ENCODE measurements around the gene SHE.
"Not testable (repeated sequence)": the region's sequence is repeated elsewhere in the genome, so short reads cannot be mapped to it uniquely, and the experiment has no call there.

Gene SHE

DNA sequence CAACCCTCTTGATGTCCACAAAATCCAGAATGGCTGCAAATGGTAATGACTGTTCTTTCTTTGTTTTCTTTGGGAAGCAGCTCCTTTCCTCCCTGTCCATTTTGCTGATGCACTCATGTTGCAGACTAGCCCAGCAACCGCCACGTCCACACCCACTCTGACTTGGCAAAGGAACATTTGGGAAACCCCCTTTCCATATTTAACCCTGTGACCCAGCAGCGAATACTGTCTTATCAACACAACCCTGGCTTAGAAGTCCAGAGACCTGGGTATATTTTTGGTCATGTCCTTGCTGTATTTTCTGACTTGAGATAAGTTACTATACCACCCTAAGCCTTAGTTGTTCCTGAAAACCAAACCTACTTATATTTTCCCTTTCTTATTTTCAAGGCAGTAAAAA is 18.1 kb upstream of the SHE start:
- in situ Hi-C loops (cut with HindIII; ENCODE audit: low pct_ligation_motif_present, low pct_unique_long_range_greater_than_20kb, low sequenced_read_pairs), result no loop called here
- DNase-seq, result no peak

DNA sequence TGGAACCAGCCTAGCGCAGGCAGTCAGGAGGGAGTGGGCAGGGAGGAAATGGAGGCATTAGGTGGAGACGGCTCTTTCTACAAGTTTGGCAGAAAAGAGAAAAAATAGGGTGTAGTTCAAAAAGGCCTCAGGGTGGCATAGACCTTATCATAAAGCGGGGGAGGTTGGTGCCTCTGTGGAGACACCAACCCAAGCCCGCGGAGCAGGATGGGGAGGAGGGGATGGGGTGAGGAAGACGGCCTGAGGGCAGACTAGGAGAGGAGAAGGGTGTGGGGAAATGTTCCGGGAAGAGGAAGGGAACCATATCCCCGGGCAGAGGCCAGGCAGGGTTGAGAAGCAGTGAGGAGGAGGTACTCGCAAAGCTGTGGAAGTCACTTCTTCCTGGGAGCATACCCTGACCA is 17.4 kb upstream of the SHE start:
- in situ Hi-C loops (cut with HindIII; ENCODE audit: low pct_ligation_motif_present, low pct_unique_long_range_greater_than_20kb, low sequenced_read_pairs), result no loop called here

DNA sequence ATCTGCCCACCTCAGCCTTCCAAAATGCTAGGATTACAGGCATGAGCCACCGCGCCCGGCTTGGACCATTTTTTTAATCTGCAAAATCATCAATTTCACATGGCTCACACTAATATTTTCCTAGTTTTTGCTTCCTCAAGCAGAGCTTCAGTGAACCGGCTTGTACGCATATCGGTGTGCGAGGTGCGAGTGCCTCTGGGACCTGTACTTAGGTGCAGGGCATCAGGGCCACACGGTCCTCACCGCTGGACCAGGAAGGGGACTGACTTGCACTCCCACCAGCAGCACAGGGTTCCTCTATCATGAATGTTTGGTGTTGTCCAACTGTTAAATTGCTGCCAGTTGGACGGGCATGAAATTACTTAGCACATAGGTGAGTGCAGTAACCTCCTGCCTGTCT is 15.4 kb upstream of the SHE start:
- DNase-seq, result no peak
- in situ Hi-C loops (cut with HindIII; ENCODE audit: low pct_ligation_motif_present, low pct_unique_long_range_greater_than_20kb, low sequenced_read_pairs), result no loop called here

More for the DNA sequence above, 17.4 kb upstream of the SHE start:
- DNase-seq, result no peak

DNA sequence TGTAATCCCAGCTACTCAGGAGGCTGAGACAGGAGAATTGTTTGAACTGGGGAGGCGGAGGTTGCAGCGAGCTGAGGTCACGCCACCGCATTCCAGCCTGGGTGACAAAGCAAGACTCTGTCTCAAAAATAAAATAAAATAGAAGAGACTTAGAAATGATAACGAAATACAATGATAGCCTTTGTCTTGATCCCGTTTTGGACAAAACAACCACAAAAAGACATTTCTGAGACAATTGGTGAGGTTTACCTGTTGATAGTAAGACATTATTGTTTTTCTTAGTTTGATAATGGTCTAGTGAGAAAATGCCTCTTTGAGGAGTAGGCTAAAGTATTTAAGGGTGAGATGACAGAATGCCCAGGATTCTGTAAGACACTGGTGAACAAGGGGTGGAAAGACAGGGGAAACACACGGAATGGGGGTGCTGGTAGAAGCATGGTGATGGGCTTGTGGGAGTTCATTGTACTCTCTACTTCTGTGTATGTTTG is 11.9 kb upstream of the SHE start:
- in situ Hi-C loops (cut with HindIII; ENCODE audit: low pct_ligation_motif_present, low pct_unique_long_range_greater_than_20kb, low sequenced_read_pairs), result no loop called here
- DNase-seq, result no peak

DNA sequence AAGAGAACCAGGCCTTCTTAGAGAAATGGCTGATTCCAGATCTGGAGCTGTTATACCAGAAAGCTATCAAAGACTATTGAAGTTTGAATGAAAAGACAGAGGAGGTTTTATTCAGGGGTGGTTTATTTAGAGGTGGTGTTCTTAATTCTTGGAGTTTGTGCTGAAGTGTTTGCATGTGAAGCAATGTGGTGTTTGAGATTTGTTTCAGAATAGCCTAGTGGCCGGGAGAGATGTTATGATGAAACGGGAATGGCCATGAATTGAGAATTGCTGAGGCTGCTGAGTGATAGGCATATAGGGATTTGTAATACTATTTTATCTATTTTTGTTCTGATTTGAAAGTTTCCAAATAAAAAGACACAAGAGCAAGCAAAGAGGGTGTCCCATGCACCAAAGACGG is 10.5 kb upstream of the SHE start:
- in situ Hi-C loops (cut with HindIII; ENCODE audit: low pct_ligation_motif_present, low pct_unique_long_range_greater_than_20kb, low sequenced_read_pairs), result no loop called here
- DNase-seq, result no peak

DNA sequence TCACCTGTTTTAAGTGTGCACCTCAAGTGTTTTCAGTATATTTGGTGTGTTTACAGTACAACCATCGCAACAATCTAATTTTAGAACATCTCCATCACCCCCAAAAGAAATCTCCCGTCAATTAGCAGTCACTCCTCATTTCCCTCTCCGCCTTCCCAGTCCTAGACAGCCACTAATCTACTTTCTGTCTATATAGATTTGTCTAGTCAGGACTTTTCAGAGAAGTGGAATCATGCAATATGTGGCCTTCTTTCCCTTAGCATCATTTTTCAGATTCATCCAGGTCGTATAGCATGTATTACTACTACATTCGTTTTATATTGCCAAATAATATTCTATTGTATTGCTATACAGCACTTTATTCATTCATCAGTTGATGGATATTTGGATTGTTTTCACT is 1.7 kb upstream of the SHE start:
- in situ Hi-C loops (cut with HindIII; ENCODE audit: low pct_ligation_motif_present, low pct_unique_long_range_greater_than_20kb, low sequenced_read_pairs), result no loop called here
- DNase-seq, result no peak

DNA sequence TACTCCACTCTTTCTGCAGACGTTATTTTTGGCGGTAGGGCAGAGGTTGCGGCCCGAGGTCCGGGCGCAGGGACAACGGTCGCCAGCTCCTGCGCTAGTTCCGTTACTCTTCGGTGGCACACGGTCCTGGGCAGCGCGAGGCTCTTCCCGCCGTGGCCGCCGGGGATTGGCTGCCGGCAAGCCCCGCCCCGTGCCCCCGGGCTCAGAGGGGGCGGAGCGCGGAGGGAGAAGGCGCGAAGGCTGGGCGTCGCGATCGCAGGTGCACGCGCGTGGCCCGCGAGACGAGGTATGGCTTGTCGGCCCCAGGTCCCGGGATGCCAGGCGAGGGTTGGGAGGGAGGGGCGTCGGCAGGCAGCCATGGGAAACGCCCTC is 518 bp upstream of the SHE start:
- in situ Hi-C loops (cut with HindIII; ENCODE audit: low pct_ligation_motif_present, low pct_unique_long_range_greater_than_20kb, low sequenced_read_pairs), result no loop called here
- no peak for DNase-seq

DNA sequence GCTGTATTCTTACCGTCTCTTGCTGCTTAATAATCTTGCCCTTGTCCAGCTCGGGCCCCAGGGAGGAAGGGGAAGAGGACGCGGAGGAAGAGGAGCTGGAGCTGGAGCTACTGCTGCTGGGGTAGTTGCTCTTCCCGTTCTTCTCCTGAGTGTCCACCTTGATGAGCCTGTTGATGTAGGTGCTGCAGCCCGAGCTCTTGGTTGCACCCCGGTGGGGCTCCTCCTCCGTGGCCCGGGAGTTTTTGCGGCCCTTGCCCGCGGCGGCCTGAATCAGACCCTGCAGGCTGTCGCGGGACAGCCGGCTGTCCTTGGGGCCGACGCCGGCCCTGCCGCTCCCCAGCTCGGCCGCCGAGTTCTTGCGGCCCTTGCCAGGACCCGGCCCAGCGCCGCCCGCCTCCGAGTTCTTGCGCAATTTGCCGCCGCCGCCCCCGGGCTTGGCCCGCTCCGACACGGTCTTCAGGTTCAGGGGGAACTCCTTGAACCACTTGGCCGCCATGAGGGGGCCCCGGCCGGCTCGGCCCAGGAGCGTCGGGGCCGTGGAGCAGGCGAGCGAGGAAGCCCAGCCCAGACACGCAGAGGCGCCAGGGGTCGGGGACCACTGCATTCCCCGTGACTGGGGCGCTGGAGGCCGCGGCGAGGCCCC is 668 bp downstream of the SHE start:
- in situ Hi-C loops (cut with HindIII; ENCODE audit: low pct_ligation_motif_present, low pct_unique_long_range_greater_than_20kb, low sequenced_read_pairs), result no loop called here
- no peak for DNase-seq

DNA sequence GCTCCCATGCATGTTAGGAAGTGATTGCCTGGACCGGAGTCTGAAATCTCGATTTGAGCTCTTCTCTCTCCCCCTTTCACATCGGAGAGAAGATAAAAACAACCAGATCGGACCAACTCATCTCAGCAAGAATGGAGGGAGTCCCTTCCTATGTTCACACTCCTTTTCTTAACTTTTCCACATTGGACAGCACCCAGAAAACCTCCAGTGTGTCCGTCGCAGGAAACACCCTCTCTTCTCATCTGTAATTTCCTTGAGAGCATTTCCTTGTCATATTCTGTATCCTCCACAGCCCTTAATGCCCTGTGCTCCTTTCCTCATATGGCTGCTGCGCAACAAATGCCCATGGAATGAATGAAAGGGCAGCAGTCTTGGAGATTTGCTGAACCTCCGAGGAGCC is 1.7 kb downstream of the SHE start:
- in situ Hi-C loops (cut with HindIII; ENCODE audit: low pct_ligation_motif_present, low pct_unique_long_range_greater_than_20kb, low sequenced_read_pairs), result no loop called here
- DNase-seq, result no peak

DNA sequence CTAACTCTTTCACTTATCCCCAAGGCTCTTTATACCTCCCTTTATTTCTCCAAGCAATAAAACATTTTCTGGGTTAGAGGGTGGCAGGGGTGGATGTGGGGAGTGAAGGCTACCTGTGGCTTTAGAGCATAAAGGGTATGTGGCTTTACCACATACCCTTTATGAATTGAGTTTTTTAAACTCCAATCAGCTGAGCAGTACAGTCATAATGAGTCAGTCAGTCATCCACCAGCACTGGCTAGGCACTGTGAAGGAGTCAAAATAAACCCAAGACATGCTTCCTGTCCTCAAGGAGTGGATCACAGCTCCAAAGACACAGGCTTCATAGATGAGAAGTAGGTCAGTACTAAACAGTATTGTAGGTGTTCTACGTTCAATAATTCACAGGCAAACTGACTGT is 2.8 kb downstream of the SHE start:
- in situ Hi-C loops (cut with HindIII; ENCODE audit: low pct_ligation_motif_present, low pct_unique_long_range_greater_than_20kb, low sequenced_read_pairs), result no loop called here
- DNase-seq, result no peak

DNA sequence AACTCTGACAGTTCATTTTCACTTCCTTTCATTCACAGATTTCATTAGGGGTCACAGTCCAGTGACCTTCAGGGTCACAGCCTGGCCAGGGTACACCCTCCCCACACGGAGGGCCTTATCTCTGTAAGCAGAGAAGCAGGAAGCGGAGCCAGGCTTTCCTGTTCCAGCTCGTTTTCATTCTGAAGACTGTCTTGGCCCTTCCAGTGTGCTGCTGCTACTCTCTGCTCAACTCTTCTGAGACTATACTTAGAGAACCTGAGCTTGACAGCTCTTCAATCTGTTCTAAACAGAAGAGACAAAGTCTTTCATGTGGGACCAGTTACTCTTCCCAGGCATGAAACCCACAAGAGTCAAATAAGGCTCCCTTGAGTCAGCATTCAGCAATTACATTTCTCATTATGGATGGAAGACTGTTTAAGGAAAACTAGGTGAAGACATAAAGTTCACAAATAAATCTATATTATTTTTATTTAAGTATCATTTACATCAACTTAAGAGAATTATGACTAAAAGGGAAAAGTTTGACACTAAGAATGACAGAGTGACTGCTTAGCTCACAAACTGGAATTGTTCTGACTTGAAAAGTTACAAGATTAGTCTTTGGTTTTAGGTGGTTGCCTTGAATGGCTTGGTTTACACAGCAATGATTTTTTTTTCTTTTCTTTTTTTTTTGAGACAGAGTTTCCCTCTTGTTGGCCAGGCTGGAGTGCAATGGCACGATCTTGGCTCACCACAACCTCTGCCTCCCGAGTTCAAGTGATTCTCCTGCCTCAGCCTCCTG is 5.0 kb downstream of the SHE start:
- in situ Hi-C loops (cut with HindIII; ENCODE audit: low pct_ligation_motif_present, low pct_unique_long_range_greater_than_20kb, low sequenced_read_pairs), result no loop called here
- DNase-seq, result no peak

DNA sequence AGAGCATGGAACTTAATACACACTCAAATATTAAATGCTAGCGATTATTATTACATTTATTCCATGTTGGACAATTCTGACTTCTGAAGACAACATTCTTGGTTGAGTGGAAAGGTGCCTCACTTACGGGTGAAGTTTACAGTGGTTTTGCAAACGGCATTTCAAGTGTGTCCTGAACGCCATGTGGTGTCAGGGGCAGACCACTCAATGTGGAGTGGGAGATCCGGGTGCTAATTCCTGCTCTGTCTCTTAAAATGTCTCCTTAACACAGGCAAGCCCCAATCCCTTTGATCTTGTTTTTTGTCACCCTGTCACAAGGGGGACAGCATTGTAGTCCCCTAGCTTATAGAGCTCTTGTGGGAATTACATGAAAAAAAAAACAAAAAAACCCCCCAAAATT is 5.8 kb downstream of the SHE start:
- in situ Hi-C loops (cut with HindIII; ENCODE audit: low pct_ligation_motif_present, low pct_unique_long_range_greater_than_20kb, low sequenced_read_pairs), result no loop called here
- DNase-seq, result no peak

DNA sequence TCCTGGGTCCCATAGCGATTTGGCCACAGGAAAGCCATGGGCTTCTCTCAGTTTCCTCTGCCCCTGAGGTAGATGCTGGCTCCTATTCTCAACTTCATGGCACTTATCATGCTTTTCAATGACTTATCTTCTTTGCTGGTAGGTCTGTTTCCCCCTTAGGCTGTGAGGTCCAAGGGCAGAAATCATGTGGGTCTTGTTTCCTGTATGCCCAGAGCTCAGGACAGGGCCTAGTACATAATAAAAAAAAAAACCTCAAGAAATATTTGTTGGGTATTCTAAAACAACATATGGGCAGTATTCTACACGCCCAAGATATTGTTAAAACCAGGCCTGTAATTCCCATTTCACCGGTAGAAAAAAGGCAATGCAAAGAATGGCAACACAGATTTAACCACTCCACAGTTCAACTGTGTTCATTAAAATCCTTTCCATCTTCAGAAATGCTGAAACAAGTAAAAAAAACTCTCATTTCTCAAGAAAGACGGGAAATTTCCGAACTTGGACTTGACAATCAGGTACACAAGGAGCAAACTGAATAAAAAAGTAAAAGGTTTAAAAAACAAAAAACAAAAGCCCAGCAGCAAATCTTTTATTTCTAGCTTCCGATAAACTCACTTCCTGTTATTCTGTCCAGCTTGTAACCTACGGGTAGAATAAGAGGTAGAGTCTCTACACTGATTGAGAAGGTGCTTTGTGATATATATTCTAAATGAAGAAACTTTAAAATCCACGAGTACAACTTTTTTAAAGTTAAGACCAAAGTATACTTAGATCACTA is 6.5 kb downstream of the SHE start:
- no peak for DNase-seq
- in situ Hi-C loops (cut with HindIII; ENCODE audit: low pct_ligation_motif_present, low pct_unique_long_range_greater_than_20kb, low sequenced_read_pairs), result no loop called here

DNA sequence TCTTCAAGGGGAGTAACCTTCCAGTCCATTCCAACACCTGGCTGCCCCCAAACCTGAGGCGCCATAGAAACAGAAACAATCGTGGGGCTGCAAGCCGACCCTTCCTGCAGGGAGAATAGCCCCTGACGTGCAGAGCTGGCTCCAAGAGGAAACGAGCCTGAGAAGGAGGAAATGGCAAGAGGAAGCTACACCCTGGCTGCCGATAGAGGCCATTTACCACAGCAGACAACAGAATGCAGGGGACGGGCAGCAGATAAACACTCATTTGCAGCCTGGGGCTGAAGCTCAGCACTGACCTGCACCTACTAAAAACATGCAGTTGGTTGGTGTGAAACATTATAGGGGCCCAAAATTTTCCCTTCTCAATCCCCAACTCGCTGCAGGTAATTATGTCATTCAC is 8.9 kb downstream of the SHE start:
- in situ Hi-C loops (cut with HindIII; ENCODE audit: low pct_ligation_motif_present, low pct_unique_long_range_greater_than_20kb, low sequenced_read_pairs), result no loop called here

DNA sequence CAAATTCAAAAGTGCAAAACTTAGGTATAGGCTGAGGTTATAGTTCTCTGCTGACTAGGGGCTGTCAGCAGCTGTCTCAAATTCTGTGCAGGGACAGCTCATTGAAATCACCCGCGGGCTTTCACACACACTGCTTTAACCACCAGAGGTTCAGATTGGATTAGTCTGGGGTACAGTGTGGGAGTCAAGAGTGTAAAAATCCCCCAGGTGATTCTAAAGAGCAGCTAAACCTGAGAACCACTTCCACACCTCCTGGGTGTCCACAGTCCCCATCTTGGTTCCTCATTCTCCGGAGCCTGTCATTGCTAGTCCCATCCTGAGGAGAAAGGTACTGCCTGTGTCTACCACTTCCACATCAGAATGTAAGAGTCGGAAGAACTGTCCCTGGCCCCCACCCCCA is 10.1 kb downstream of the SHE start:
- DNase-seq, result no peak
- in situ Hi-C loops (cut with HindIII; ENCODE audit: low pct_ligation_motif_present, low pct_unique_long_range_greater_than_20kb, low sequenced_read_pairs), result no loop called here

More for the DNA sequence above, 8.9 kb downstream of the SHE start:
- DNase-seq, result no peak

DNA sequence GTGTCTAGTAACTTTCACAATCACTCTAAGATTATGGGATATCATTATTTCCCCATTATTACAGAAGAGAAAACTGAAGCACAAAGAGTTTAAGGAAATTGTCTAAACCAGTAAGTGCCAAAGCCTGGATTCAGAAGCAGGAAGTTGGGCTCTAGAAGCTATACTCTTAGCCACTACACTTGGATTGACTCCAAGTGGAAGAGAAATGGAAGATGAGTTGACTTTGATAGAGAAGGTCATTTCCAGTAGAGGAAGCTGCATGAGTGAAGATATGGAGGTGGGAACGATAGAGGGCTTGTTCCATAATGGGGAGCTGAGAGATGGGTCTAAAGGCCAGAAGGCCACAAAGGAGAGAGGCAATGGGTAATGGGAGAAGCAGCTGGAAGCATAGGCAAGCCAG is 11.9 kb downstream of the SHE start:
- DNase-seq, result no peak
- in situ Hi-C loops (cut with HindIII; ENCODE audit: low pct_ligation_motif_present, low pct_unique_long_range_greater_than_20kb, low sequenced_read_pairs), result no loop called here

DNA sequence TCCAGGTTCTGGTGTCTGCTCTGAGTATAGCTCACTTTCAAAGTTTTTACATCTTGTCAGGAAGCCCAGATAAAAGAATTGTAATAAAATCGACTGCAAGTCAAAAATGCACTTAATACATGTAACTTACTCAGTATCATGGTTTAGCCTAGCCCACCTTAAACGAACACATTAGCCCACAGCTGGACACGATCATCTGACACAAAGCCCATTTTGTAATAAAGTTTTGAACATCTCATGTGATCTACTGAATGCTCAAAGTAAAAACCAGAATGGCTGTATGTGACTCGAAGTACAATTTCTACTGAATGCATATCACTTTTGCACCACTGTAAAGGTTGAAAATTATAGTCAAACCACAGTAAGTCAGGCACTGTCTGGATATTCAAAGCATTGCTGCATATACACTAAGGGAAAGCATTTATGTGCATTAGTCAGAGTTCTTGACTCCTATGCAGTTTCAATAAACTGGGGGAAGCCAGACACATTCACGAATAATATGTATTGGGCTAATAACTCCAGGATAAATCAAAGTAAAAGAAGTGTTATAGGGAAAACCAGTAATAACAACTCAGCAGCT is 12.4 kb downstream of the SHE start:
- DNase-seq, result no peak
- in situ Hi-C loops (cut with HindIII; ENCODE audit: low pct_ligation_motif_present, low pct_unique_long_range_greater_than_20kb, low sequenced_read_pairs), result no loop called here

DNA sequence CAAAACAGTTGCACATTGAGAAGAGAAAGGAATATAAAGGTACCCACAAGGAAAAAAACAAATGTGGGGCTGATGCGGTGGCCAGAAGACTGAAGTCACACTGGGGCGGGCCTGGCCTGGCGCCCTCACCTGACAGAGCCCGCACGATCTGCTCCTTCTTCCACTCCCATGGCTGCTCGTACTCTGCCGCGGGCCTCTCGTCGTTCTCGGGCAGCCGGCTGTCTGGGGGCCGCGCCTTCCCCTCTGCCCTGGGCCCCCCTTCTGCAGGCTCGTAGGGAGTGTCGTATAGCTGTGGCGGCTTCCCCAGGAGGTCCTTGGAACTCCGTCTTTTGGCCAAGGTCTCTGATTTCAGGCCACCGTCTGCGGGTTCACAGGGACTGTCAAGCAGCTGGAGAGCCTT is 13.3 kb downstream of the SHE start:
- in situ Hi-C loops (cut with HindIII; ENCODE audit: low pct_ligation_motif_present, low pct_unique_long_range_greater_than_20kb, low sequenced_read_pairs), result no loop called here
- DNase-seq, result no peak

DNA sequence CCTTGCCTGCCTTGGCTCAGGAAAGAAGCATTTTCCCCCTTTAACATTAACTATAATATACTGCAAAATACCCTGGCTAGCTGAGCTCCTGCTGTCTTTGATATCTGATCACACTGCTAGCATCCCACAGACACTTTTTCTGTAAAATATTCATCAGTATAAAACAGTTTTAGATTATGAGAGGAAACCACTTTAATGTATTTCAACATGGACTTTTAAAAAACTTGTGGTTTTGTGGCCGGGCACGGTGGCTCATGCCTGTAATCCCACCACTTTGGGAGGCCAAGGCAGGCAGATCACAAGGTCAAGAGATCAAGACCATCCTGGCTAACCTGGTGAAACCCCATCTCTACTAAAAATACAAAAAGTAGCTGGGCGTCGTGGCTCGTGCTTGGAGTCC is 15.5 kb downstream of the SHE start:
- DNase-seq; in situ Hi-C loops (cut with HindIII; ENCODE audit: low pct_ligation_motif_present, low pct_unique_long_range_greater_than_20kb, low sequenced_read_pairs): not testable (repeated sequence)
